HepG2 (cell line): Measurements from ENCODE around the gene PCBP4. TPM values are rescaled to one million over a fixed set of nuclear protein-coding genes. Genes with fewer than 3 reads are reported as not detected.

Source experiments
- CHCHD3 ChIP-seq: sonication (generic); formaldehyde crosslinking; IDR thresholded peaks from 2 replicates; pipeline ENCODE4 v1.8.0; 2022; ENCODE audit warnings: mild to moderate bottlenecking, missing genetic modification reagents, moderate library complexity
- CTCF ChIP-seq: sonication (generic); formaldehyde crosslinking; IDR thresholded peaks from 2 replicates; pipeline ENCODE4 v1.5.0; 2020; ENCODE audit warnings: mild to moderate bottlenecking, missing genetic modification reagents, moderate library complexity
- ETV5 ChIP-seq: IDR thresholded peaks from 2 replicates; pipeline ENCODE4 v1.6.1; 2018; ENCODE audit warnings: missing biosample characterization, missing genetic modification reagents, inconsistent platforms, borderline replicate concordance
- GPN1 ChIP-seq: sonication (generic); formaldehyde crosslinking; IDR thresholded peaks from 2 replicates; pipeline ENCODE4 v1.5.1; 2020; ENCODE audit warnings: missing genetic modification reagents, borderline replicate concordance
- HNRNPK ChIP-seq: fragments of 200-400 bp; formaldehyde crosslinking; IDR thresholded peaks from 2 replicates; pipeline ENCODE4 v1.6.1; 2018; ENCODE audit warnings: low read length, low read depth, moderate library complexity, mild to moderate bottlenecking; ENCODE audit not compliant: poor library complexity, severe bottlenecking
- KMT2A ChIP-seq: sonication (generic); formaldehyde crosslinking; IDR thresholded peaks from 2 replicates; pipeline ENCODE4 v1.4.0; 2020; ENCODE audit warnings: missing genetic modification reagents
- MATR3 ChIP-seq: sonication (generic); formaldehyde crosslinking; IDR thresholded peaks from 2 replicates; pipeline ENCODE4 v1.4.0; 2020; ENCODE audit warnings: missing genetic modification reagents
- PHF20 ChIP-seq: sonication (generic); formaldehyde crosslinking; IDR thresholded peaks from 2 replicates; pipeline ENCODE4 v1.5.0; 2020; ENCODE audit warnings: mild to moderate bottlenecking, missing genetic modification reagents
- SIN3A ChIP-seq: IDR thresholded peaks from 2 replicates; pipeline ENCODE4 v1.6.1; 2011; ENCODE audit warnings: low read depth, mild to moderate bottlenecking, control low read depth, low read length, borderline replicate concordance
- SRY ChIP-seq: sonication (generic); formaldehyde crosslinking; IDR thresholded peaks from 2 replicates; pipeline ENCODE4 v1.8.0; 2022; ENCODE audit warnings: mild to moderate bottlenecking, missing genetic modification reagents
- ZNF101 ChIP-seq: sonication (generic); formaldehyde crosslinking; IDR thresholded peaks from 2 replicates; pipeline ENCODE4 v1.4.0; 2020; ENCODE audit warnings: mild to moderate bottlenecking, low read depth, missing genetic modification reagents, borderline replicate concordance
- ZNF367 ChIP-seq: sonication (generic); formaldehyde crosslinking; IDR thresholded peaks from 2 replicates; pipeline ENCODE4 v1.4.0; 2020; ENCODE audit warnings: missing genetic modification reagents, borderline replicate concordance
- ZNF503 ChIP-seq: sonication (generic); formaldehyde crosslinking; IDR thresholded peaks from 2 replicates; pipeline ENCODE4 v1.4.0; 2020; ENCODE audit warnings: missing genetic modification reagents
- ZNF557 ChIP-seq: sonication (generic); formaldehyde crosslinking; IDR thresholded peaks from 2 replicates; pipeline ENCODE4 v1.4.0; 2020; ENCODE audit warnings: missing genetic modification reagents
- ZNF614 ChIP-seq: IDR thresholded peaks from 2 replicates; pipeline ENCODE4 v1.6.1; 2018; ENCODE audit warnings: missing biosample characterization, missing genetic modification reagents, inconsistent platforms, borderline replicate concordance
- ZNF674 ChIP-seq: sonication (generic); formaldehyde crosslinking; IDR thresholded peaks from 2 replicates; pipeline ENCODE4 v1.5.0; 2020; ENCODE audit warnings: low read depth, mild to moderate bottlenecking, missing genetic modification reagents
- ZNF770 ChIP-seq: sonication (generic); formaldehyde crosslinking; IDR thresholded peaks from 2 replicates; pipeline ENCODE4 v1.5.0; 2020; ENCODE audit warnings: mild to moderate bottlenecking, missing genetic modification reagents
- polyA plus RNA-seq, 8 experiments: library from polyadenylated mRNA; depleted of rRNA in 3 of 8; stranded (reverse) in 7 of 8; unstranded in 1 of 8; fragments of >200 nt; fragmentation: Illumina TruSeq in 4 of 8; extraction: Trizol in 4 of 8; gene quantifications; 2 replicates each; pipeline versions ENCODE4 v1.2.1 to v1.2.3, GENCODE V29; 2011 to 2016; ENCODE audit warnings: low read depth in 4 of 8, missing spikeins in 1 of 8, mixed read lengths in 1 of 8; ENCODE audit not compliant: insufficient read depth in 1 of 8
- total RNA-seq, 5 experiments: library from RNA; depleted of rRNA; stranded (reverse); fragments of >200 nt; fragmentation: Illumina TruSeq; extraction: Trizol; gene quantifications; 2 replicates each; pipeline ENCODE4 v1.2.3, GENCODE V29; 2016; ENCODE audit warnings: low read depth in 1 of 5
- TF ChIP-seq, protein P1 (sequence below): sonication (generic); formaldehyde crosslinking; IDR thresholded peaks from 2 replicates; pipeline ENCODE4 v1.5.0; 2020; ENCODE audit warnings: missing genetic modification reagents, mild to moderate bottlenecking, borderline replicate concordance
- TF ChIP-seq, protein P2 (sequence below): sonication (generic); formaldehyde crosslinking; conservative IDR thresholded peaks from 2 replicates; pipeline ENCODE4 v1.8.1; 2023; ENCODE audit warnings: missing genetic modification reagents

PCBP4 gene
- total and polyA plus RNA-seq, 2 of the 13 experiments (the other 11 are each of a cell fraction or from before 2014, with no cell fraction given) = 36.8 to 51.3 TPM

- TF ChIP-seq CTCF (0 out of 2 replicates have a peak, but pooled peaks have one; percentile 17), ZNF557 (CRISPR knock-in tag) (no peak), SIN3A (no peak), SRY (CRISPR knock-in tag) (peak; percentile 35; the same call in 1 of the 2 replicates), ZNF770 (CRISPR knock-in tag) (peak; percentile 13; the same call in 1 of the 2 replicates), ZNF614 (no peak), CHCHD3 (CRISPR knock-in tag) (peak; percentile 72; the same call in 1 of the 2 replicates), GPN1 (CRISPR knock-in tag) (0 out of 2 replicates have a peak, but pooled peaks have one; percentile 19), KMT2A (CRISPR knock-in tag) (peak; percentile 2; the same call in 1 of the 2 replicates), PHF20 (CRISPR knock-in tag) (no peak; the same call in 1 of the 2 replicates), MATR3 (CRISPR knock-in tag) (no peak), ZNF101 (CRISPR knock-in tag) (no peak), HNRNPK (peak; percentile 30), ZNF367 (CRISPR knock-in tag) (0 out of 2 replicates have a peak, but pooled peaks have one; percentile 39), ETV5 (no peak), ZNF503 (CRISPR knock-in tag) (no peak), ZNF674 (CRISPR knock-in tag) (no peak)
- TF ChIP-seq, protein P1, sequence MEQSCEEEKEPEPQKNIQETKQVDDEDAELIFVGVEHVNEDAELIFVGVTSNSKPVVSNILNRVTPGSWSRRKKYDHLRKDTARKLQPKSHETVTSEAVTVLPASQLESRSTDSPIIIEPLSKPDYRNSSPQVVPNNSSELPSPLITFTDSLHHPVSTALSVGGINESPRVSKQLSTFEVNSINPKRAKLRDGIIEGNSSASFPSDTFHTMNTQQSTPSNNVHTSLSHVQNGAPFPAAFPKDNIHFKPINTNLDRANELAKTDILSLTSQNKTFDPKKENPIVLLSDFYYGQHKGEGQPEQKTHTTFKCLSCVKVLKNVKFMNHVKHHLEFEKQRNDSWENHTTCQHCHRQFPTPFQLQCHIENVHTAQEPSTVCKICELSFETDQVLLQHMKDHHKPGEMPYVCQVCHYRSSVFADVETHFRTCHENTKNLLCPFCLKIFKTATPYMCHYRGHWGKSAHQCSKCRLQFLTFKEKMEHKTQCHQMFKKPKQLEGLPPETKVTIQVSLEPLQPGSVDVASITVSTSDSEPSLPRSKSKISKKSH = peak; percentile 78
- TF ChIP-seq, protein P2, sequence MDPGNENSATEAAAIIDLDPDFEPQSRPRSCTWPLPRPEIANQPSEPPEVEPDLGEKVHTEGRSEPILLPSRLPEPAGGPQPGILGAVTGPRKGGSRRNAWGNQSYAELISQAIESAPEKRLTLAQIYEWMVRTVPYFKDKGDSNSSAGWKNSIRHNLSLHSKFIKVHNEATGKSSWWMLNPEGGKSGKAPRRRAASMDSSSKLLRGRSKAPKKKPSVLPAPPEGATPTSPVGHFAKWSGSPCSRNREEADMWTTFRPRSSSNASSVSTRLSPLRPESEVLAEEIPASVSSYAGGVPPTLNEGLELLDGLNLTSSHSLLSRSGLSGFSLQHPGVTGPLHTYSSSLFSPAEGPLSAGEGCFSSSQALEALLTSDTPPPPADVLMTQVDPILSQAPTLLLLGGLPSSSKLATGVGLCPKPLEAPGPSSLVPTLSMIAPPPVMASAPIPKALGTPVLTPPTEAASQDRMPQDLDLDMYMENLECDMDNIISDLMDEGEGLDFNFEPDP (CRISPR knock-in tag) = peak; percentile 60; the same call in 1 of the 2 replicates
Observed at GRCh38 chr3:51974277-51974962, 7.2 kb upstream of the PCBP4 start (continued).
